Smooth muscle cell (in vitro differentiated cells): ENCODE measurements around the gene SSTR5. TPM values are rescaled to one million over a fixed set of nuclear protein-coding genes. Genes with fewer than 3 reads are reported as not detected.
A peak's percentile ranks its signal among the peaks of the same experiment; 100 is the strongest.

Experiments used
- DNase-seq: peaks from one replicate; lab custom pipeline; 2025; ENCODE audit not compliant: unreplicated experiment; lab: John Stamatoyannopoulos, UW
- H2AFZ ChIP-seq: fragments of 200-600 bp; sonication (generic); 2 replicates; pipeline ENCODE4 v1.6.0; 2016; ENCODE audit warnings: antibody characterized with exemption, low read depth, mild to moderate bottlenecking
- H3F3A ChIP-seq: fragments of 200-600 bp; sonication (generic); 2 replicates; pipeline ENCODE4 v1.6.0; 2017; ENCODE audit warnings: antibody characterized with exemption, low read depth
- H3K27ac ChIP-seq: fragments of 200-600 bp; sonication (generic); 2 replicates; pipeline ENCODE4 v1.5.1; 2016; ENCODE audit warnings: low read depth, mild to moderate bottlenecking
- H3K27me3 ChIP-seq: fragments of 200-600 bp; sonication (generic); 2 replicates; pipeline ENCODE4 v1.6.1; 2016; ENCODE audit warnings: low read depth, mild to moderate bottlenecking
- H3K36me3 ChIP-seq: fragments of 200-600 bp; sonication (generic); 2 replicates; pipeline ENCODE4 v1.5.1; 2016; ENCODE audit warnings: low read depth
- H3K4me1 ChIP-seq: fragments of 200-600 bp; sonication (generic); 2 replicates; pipeline ENCODE4 v1.5.1; 2016; ENCODE audit warnings: low read depth
- H3K4me2 ChIP-seq: fragments of 200-600 bp; sonication (generic); 2 replicates; pipeline ENCODE4 v1.6.0; 2016; ENCODE audit warnings: mild to moderate bottlenecking
- H3K4me3 ChIP-seq: fragments of 200-600 bp; sonication (generic); 2 replicates; pipeline ENCODE4 v1.5.1; 2016; ENCODE audit warnings: mild to moderate bottlenecking
- H3K79me2 ChIP-seq: fragments of 200-600 bp; sonication (generic); 2 replicates; pipeline ENCODE4 v1.6.0; 2016; ENCODE audit warnings: low read depth, mild to moderate bottlenecking
- H3K9ac ChIP-seq: fragments of 200-600 bp; sonication (generic); 2 replicates; pipeline ENCODE4 v1.6.0; 2016; ENCODE audit warnings: low read depth
- H3K9me3 ChIP-seq: fragments of 200-600 bp; sonication (generic); replicated peaks from 2 replicates; pipeline ENCODE4 v1.5.1; 2016; ENCODE audit warnings: low read depth
- H4K20me1 ChIP-seq: fragments of 200-600 bp; sonication (generic); 2 replicates; pipeline ENCODE4 v1.6.0; 2016; ENCODE audit warnings: low read depth
- WGBS: methylation state at CpG from one replicate; pipeline ENCODE4 v1.1.7; 2016; ENCODE audit warnings: low lambda C conversion rate; 5-methylcytosine and 5-hydroxymethylcytosine counted together
- polyA plus RNA-seq: library from polyadenylated mRNA; unstranded; fragments of >200 nt; fragmentation: Nextera tagmentation; extraction: Ambion mirVana; gene quantifications from 2 replicates; pipeline ENCODE4 v1.2.1, GENCODE V29; 2016
- total RNA-seq: library from RNA; depleted of rRNA; stranded (reverse); fragments of >200 nt; gene quantifications from 2 replicates; pipeline ENCODE4 v1.2.3, GENCODE V29; 2014
- TF ChIP-seq, protein P1 (sequence below): fragments of 200-600 bp; sonication (generic); IDR thresholded peaks from 2 replicates; pipeline ENCODE4 v1.5.1; 2017; ENCODE audit warnings: borderline replicate concordance, mild to moderate bottlenecking, antibody characterized with exemption; ENCODE audit not compliant: insufficient read depth, poor library complexity, severe bottlenecking

The SSTR5 gene
- total and polyA plus RNA-seq, 2 experiments from 2014 or later: not detected

DNA sequence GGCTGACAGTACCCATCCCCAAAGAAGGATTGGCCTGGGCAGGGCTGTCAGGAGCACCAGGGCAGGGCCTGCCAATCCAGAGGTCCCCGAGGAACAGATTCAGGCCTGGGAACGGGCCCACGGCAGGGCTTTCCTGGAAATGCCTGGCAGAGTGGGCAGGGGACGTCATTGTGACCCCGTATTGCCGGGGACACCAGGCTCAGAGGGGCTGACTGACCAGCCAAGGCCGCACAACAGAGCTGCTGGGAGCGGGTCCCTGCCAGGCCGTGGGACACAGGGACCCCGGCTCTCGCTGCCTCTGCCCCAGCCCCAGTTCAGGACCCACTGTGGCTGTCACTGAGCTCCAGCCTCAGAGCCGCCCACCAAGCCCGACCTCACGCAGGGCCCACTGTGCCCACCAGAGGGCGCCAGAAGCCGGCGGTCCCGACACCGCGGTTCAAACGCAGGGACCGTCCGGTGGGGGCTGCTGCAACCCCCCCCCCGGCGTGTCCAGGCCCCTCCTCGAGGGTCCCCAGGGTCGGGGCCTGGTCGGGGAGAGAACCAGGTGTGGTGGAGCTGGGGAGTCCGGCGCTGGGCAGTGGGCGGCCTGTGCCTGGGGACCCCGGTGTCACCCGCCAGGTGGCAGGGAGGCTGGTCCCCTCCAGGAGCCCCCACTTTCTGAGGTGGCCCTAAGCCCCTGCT is 15.2 kb upstream of the SSTR5 start:
- Histone ChIP-seq H3K36me3 (no peaks in the 10 kb centered on the region), H3K27ac (no peak overlapping the region), H3K9me3 (no peaks in the 10 kb centered on the region), H3K27me3 (no peaks in the 10 kb centered on the region), H2AFZ (no peak overlapping the region), H3K4me3 (no peak overlapping the region), H3K4me2 (no peak overlapping the region), H3K9ac (no peak overlapping the region), H4K20me1 (no peaks in the 10 kb centered on the region), H3F3A (no peaks in the 10 kb centered on the region), H3K4me1 (no peaks in the 10 kb centered on the region), H3K79me2 (no peaks in the 10 kb centered on the region)
- WGBS: 25% methylated on average over 21 of the region's 33 CpGs
- TF ChIP-seq, protein P1, sequence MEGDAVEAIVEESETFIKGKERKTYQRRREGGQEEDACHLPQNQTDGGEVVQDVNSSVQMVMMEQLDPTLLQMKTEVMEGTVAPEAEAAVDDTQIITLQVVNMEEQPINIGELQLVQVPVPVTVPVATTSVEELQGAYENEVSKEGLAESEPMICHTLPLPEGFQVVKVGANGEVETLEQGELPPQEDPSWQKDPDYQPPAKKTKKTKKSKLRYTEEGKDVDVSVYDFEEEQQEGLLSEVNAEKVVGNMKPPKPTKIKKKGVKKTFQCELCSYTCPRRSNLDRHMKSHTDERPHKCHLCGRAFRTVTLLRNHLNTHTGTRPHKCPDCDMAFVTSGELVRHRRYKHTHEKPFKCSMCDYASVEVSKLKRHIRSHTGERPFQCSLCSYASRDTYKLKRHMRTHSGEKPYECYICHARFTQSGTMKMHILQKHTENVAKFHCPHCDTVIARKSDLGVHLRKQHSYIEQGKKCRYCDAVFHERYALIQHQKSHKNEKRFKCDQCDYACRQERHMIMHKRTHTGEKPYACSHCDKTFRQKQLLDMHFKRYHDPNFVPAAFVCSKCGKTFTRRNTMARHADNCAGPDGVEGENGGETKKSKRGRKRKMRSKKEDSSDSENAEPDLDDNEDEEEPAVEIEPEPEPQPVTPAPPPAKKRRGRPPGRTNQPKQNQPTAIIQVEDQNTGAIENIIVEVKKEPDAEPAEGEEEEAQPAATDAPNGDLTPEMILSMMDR: peak; percentile 84
- DNase-seq: peak; percentile 26

DNA sequence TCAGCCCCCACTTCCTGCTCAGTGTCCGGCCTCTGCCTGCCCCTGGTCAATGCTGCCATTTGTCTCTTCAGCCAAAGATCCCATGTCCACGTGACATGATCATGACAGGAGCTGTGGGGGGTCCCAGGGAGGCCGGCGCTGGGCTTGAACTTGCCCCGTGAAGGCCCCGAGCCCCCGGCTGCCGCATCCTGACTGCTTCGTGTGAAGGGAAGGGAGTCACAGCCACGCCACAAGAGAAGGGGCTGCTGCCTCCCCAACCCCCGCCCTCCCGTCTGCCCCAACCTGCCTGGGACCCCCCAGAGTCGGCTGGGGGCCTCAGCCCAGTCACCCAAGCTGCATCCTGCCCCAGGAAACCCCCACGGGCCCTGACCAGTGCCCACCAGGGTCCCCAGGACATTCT is 14.3 kb upstream of the SSTR5 start:
- WGBS: 88% methylated on average over 11 of the region's 14 CpGs
- TF ChIP-seq, protein P1: no peak
- H3K4me3 ChIP-seq: no peak overlapping the region

DNA sequence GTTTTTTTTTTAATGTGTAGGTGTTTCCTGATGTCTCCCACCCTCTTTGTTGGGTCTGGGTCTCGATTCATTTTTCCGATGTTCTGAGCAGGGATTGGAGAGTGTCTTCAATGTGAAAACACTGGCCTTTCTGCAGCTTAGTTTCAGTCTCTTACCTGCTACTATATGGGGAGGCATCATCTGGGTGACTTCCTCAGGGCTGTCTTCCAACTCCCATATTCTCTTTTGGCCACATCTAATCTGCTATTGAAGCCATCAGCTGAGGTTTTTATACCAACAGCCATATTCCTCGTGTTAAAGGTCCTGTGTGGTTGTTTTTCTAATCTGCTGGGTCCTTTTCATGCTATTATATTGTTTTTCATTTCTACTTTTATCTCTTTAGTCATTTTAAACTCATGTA is 13.2 kb upstream of the SSTR5 start:
- DNase-seq: no peak
- Histone ChIP-seq H3K27me3 (no peaks in the 10 kb centered on the region), H3K4me1 (no peaks in the 10 kb centered on the region), H3K9me3 (no peaks in the 10 kb centered on the region), H3K36me3 (no peaks in the 10 kb centered on the region), H2AFZ (no peak overlapping the region), H3K9ac (no peak overlapping the region), H4K20me1 (no peaks in the 10 kb centered on the region), H3K27ac (no peak overlapping the region), H3K4me2 (no peak overlapping the region), H3K79me2 (no peaks in the 10 kb centered on the region), H3K4me3 (no peak overlapping the region), H3F3A (no peaks in the 10 kb centered on the region)
- 94% methylated on average over 3 of the region's 3 CpGs for WGBS
- TF ChIP-seq, protein P1: no peak

More for the DNA sequence above, 14.3 kb upstream of the SSTR5 start:
- Histone ChIP-seq H3K9me3 (no peaks in the 10 kb centered on the region), H3F3A (no peaks in the 10 kb centered on the region), H3K36me3 (no peaks in the 10 kb centered on the region), H3K79me2 (no peaks in the 10 kb centered on the region), H3K9ac (no peak overlapping the region), H2AFZ (no peak overlapping the region), H4K20me1 (no peaks in the 10 kb centered on the region), H3K27me3 (no peaks in the 10 kb centered on the region), H3K27ac (no peak overlapping the region), H3K4me2 (no peak overlapping the region), H3K4me1 (no peaks in the 10 kb centered on the region)
- DNase-seq: no peak
